ENCODE results near the gene CPNE6.

CPNE6 gene

DNA sequence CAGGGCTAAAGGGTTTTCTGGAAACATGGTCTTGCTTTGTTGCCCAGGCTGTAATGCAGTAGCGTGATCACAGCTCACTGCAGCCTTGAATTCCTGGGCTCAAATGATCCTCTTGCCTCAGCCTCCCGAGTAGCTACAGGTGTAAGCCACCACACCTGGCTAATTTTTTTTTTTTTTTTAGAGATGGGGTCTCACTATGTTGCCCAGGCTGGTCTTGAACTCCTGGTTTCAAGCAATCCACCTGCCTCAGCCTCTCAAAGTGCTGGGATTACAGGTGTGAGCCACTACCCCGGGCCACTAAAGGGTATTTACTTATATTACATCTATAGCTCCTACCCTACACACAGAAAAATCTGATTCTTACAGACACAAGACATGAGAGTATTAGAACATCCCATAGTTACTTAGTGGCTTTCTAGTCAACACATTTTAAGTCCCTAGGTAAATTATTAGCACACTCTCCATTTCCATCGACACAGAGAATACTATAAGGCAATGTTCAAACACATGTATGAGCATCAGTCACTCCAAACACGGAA, 37.0 kb downstream of the CPNE6 start:
- DNase-seq, result no peak

DNA sequence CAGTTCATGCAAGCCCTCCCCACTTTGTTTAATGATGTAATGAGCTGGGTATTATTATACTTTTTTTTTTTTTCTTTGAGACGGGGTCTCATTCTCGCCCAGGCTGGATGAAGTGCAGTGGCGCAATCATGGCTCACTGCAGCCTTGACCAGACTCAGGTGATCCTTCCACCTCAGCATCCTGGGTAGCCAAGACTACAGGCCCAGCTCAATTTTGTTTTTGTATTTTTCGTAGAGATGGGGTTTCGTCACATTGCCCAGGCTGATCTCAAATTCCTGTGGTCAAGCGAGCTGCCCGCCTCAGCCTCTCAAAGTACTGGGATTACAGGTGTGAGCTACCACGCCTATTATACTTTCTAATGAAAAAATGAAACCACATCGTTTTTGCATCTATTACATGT, 38.7 kb downstream of the CPNE6 start:
- DNase-seq, result no peak

DNA sequence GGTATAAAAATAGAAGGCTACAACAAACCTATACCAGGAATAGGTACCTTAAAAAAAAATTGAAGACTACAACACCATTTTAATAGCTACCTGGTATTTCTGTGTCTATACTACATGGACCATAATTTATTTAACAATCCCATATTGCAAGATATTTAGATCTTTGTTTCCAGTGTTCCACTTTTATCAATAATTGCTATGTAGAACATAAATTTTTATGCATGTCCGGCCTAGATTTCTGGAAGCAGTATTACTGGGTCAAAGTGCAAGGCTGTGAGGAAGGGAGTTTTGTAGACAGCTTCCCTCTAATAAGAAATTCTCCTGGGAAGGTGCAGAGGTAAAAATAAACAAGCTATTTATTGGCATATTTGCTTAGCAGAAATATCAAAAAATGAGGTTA, 39.2 kb downstream of the CPNE6 start:
- DNase-seq, result no peak

DNA sequence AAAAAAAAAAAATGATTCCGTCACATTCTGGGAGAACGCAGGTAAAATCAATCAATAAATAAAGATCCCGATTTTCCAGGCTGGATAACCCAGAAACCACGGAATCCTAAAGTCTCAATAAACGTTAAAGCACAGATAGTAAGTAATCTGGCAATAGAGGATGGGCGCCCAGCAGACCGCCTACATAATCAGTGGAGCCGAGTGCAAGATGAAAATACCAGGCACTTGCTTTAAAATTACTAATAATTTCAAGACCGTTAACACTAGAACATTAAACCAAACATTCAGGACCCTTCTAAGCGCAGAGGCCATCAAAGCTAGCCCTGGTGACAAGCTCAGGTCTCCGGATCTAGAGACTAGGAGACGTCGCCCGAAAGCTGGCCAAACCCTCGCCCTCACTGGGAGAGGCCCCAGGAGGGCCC, 42.0 kb downstream of the CPNE6 start:
- DNase-seq, result no peak

DNA sequence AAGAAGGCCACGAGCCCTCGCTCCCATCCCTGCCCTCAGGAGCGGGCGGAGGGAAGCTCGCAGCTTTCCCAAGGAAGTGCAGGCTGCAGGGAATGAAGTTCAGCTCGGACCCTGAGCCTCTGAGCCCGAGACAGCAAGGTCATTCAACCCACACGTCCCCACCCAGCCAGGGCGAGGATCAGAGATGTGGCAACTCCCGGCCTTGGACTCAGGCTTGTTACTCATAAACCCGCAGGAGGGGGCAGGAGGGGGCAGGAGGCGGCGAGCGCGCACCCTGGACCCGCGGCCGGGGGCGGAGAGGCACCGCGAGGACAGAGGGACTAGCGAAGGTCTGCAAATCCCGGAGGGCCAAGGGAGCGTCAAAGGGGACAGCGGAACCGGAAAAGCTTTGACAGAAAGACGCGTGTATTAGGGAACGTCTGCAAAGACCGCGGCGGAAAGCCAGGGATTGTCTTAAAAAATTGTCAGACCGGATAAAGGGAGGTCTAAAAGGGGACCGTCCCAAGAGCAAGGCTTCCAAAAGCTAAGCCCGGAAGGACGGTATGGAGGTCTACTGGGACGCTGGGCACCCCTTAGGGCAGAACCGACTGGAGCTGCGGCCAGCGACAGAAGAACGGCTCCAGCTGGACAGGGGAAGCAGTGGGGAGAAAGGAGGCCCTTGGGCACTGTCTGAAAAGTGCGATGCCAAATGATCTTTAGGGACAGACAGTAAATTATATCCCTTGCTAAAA, 42.6 kb downstream of the CPNE6 start:
- DNase-seq, result peak; percentile 80 to 87

DNA sequence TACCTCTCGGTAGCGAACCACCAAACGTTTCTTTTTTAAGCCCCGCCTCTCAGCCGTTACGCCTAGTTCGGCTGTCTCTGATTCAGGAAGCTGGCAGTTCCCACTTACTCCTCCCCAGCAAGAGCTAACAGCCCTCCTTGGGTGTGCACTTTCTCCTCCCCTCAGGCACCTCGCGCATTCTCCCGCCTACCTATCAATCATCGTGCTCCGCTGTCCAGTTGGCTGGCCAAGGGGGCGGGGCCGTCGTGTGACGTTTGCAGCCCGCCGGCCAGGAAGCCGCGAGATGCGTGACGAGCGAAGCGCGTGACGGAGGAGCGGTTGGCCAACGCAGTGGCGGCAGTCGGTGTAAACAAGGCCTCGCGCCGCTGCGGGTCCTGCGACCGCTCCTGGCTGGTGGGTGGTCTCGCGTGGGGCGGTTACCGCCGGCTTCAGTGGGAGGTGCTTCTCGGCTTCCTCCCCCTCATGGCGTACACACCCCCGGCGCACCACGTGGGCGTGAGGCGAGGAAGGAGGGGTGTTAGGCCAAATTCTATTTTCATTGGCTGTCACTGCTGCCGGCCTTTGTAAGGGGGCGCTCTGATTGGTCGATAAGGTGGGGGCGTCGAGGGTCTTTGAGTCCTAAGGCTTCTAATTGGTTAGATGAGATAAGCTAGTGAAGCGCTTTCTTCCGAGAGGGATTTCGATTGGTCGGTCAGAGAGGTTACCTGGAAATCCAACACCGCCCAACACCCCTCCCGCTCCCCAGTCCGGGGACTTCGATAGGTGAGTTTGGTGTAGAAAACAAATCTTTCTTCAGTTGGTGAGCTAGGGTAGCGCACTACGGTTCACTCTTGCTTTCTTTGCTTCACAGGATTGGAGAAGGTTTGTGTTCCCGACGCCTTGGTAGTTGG, 43.4 kb downstream of the CPNE6 start, which contains the start of the genes DCAF11 and NRL:
Gene DCAF11, plus strand, starts transcription at position 246 of the 890 bp plus-strand sequence. CDS start 818 bp downstream, outside the sequence.
Gene NRL, minus strand, starts transcription at position 418 of the 890 bp plus-strand sequence. CDS start 32,101 bp downstream, outside the sequence.
- DNase-seq, result peak; percentile 99 to 100

DNA sequence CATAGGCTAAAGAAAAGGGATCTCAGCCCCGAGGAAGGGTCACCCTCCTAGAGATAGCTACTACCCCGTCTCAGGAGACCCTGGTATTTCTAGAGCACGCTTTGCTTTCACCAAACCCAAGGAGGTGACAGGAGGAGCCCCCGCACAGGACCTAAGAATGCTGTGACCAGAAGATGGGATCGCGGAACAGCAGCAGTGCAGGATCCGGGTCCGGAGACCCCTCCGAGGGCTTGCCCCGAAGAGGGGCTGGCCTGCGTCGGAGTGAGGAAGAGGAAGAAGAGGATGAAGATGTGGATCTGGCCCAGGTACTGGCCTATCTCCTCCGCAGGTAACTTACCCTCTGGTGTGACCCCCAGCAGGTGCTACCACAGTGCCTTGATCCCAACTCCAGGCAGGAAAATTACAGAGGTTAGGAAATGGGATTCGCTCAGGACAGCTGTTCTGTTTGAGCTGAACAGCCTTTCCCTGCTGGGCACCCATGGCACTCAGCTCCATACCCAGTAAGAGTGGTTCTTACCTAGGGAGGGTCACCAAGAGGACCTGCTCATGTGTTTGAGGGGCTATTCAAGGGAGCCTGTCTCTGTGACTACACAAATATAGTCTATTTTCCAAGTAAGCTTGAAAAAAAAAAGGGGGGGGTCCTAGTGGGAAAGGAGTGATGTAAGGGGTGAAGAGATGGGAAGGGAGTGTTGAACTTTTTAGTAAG, 44.2 kb downstream of the CPNE6 start:
- DNase-seq, result no peak

DNA sequence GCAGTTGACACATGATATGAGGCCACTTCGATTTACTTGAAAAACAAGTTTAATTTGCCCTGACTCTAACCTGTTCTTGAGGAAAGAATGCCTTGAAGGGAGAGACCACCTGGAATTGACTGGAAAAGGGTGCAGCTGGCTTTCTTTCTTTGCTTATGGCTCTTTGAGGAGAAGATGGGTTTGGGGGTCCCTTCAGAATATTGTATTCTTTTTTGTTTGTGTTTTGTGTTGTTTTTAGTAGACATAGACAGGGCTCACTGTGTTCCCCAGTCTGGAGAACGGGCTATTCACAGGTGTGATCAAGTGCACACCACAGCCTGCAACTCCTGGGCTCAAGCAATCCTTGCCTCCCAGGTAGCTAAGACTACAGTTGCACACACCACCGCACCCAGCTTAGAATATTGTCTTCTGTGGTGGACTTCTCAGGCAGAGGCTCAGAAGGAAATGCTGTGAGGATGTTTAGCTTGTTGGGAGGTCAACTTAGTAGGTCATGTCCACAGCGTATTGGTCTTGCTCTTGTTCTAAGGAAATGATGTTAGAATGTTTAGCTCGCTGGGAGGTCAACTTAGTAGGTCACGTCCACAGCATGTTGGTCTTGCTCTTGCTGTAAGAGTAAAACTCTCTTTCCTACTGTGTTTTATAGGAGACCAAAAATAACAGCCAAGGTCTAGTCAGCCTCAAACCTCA, 44.9 kb downstream of the CPNE6 start:
- no peak for DNase-seq

DNA sequence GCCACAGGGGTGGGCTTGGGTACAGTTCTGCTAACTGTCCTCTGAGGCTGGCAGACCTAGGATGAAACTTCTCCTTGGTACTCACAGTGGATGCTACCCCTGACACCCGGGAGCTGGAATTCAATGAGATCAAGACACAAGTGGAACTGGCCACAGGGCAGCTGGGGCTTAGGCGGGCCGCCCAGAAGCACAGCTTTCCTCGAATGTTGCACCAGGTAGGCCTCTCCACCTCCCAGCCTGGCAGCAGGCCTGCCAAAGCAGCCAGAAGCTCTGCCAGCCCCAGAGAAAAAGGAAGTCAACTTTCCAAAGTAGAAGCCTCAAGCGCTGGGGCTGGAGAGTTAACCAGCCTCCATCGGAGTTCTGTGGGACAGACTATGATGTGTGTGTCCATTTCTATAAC, 45.8 kb downstream of the CPNE6 start:
- DNase-seq, result no peak

DNA sequence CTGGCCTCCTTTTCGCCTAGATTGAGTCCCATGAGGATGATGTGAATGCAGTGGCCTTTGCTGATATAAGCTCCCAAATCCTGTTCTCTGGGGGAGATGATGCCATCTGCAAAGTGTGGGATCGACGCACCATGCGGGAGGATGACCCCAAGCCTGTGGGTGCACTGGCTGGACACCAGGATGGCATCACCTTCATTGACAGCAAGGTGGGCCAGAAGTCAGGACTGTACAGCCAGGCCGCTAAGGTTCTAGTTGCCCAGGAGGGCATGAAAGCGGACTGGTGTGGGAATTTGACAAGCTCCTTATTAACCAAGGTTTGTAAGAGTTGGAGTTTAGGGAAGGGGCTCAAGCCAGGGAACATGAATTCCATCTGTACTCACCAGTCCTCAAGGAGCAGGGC, 48.3 kb downstream of the CPNE6 start:
- DNase-seq, result no peak

DNA sequence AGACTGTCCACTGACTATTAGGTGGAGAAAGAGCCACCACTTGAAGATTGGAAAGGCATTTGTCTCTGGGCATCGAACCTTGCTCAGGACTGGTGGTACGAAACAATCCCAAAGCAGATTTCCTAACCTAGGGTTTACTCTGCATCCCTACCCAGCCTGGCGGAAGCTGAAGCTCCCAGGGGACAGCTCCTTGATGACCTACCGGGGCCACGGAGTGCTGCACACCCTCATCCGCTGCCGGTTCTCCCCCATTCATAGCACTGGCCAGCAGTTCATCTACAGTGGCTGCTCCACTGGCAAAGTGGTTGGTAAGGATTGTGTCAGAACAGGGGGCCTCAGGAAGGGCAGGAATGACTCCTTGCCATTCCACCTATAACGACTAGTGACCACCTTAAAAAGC, 49.8 kb downstream of the CPNE6 start:
- no peak for DNase-seq

DNA sequence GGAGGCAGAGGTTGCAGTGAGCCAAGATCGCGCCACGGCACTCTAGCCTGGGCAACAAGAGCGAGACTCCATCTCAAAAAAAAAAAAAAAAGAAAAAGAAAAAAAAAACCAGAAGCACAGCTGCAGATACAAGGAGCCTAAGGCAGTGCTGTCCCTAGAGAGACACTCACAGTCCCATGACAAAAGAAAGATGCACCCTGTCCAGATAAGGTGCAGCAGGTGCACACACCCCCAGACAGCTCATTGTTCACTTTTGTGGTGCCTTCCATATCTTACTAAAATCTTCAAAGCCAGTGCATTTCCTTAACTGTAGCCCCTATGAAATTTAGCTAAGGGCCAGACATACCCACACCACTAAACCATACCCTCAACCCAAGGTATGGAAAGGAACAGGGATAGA, 51.1 kb downstream of the CPNE6 start:
- no peak for DNase-seq

DNA sequence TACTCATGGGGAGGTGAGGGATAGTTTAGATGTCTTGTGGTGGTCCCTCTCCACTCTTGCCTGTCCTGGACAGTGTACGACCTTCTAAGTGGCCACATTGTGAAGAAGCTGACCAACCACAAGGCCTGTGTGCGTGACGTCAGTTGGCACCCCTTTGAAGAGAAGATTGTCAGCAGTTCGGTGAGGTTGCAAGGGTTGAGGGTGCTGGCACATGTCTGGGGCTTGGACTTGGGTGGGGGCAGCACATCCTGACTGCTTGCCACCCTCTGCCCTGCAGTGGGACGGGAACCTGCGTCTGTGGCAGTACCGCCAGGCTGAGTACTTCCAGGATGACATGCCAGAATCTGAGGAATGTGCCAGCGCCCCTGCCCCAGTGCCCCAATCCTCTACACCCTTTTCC, 51.5 kb downstream of the CPNE6 start:
- no peak for DNase-seq

DNA sequence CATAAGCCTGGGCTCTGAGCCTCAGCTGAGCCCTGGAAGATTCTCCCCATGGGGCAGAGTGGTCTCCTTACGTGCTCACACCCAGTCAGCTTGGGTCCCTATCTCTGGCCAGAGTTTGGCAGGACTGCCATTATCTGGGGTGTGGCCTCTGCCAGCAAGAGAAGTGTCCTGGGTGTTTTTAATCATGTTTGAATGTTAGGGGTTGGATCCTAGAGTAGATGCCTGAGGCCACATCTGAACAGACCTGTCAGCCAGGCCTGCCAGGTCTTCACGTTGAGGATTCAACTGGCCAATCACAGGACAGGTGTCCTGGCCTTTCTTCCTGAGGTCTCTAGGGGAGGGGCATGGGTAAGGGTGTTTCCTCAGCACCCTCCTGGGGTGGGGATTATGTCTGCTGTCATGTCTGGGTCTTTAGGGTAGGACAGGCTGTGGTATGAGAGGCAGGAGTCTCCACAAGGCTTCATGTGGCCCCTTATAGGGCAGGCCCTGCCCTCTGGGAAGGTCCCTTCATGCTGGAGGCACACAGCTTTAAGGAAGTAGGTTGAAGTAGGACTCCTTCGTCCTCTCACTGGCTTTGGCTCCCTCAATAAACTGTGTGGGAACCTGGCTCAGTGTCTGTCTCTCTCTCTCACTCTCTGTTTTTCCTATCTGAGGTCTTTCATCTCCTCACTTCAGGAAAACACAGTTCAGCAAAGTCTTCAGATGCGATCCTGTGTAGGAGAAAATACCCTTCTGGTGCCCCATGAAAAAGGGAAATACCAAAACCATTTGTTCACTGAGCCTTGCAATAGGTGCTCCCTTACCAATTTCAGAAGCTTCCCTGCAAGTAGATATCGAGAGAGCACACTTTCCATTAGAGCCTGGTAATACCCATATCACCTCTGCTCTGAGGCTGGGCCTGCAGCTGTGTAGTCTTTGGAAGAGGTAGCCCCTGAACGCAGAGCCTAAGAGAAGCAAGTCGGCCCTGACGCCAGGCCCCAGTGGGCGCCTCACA, 52.4 kb downstream of the CPNE6 start:
- no peak for DNase-seq

DNA sequence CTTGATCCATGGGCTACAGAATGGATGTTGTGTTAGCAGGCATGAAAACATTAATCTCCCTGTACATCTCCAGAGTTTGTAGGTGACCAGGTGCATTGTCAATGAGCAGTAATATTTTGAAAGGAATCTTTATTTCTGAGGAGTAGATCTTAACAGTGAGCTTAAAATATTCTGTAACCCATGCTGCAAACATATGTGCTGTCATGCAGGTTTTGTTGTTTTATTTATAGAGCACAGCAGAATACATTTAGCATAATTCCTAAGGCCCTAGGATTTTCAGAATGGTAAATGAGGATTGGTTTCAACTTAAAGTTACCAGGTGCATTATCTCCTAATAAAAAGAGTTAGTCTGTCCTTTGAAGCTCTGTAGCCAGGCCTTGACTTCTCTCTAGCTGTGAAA, 55.6 kb downstream of the CPNE6 start:
- DNase-seq, result peak in 1 of 2 donors; percentile 2

DNA sequence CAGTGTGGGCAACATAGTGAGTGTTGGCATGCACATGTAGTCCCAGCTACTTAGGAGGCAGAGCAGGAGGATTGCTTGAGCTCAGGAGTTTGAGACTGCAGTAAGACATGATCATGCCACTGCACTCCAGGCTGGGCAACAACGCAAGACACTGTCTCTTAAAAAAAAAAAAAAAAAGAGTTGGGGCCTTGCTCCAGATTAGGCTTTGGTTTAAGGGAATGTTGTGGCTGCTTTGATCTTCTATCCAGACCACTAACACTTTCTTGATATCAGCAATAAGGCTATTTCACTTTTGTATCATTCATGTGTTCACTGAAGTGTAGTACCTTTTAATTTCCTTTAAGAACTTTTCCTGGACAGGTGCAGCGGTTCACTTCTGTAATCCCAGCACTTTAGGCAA, 56.3 kb downstream of the CPNE6 start:
- DNase-seq, result no peak

All from hippocampal formation (tissue), 2 donors.